GM18870 (cell line): Measurements from ENCODE around the gene HDAC5.
A peak's percentile ranks its signal among the peaks of the same experiment; 100 is the strongest.
"Not testable (repeated sequence)": the region's sequence is repeated elsewhere in the genome, so short reads cannot be mapped to it uniquely, and the experiment has no call there.

ENCODE experiments used
- ATAC-seq: cut with Tn5 transposase; IDR thresholded peaks from one replicate; pipeline ENCODE4 v1.9.1; 2021; ENCODE audit warnings: moderate library complexity; ENCODE audit not compliant: unreplicated experiment

The HDAC5 gene

DNA sequence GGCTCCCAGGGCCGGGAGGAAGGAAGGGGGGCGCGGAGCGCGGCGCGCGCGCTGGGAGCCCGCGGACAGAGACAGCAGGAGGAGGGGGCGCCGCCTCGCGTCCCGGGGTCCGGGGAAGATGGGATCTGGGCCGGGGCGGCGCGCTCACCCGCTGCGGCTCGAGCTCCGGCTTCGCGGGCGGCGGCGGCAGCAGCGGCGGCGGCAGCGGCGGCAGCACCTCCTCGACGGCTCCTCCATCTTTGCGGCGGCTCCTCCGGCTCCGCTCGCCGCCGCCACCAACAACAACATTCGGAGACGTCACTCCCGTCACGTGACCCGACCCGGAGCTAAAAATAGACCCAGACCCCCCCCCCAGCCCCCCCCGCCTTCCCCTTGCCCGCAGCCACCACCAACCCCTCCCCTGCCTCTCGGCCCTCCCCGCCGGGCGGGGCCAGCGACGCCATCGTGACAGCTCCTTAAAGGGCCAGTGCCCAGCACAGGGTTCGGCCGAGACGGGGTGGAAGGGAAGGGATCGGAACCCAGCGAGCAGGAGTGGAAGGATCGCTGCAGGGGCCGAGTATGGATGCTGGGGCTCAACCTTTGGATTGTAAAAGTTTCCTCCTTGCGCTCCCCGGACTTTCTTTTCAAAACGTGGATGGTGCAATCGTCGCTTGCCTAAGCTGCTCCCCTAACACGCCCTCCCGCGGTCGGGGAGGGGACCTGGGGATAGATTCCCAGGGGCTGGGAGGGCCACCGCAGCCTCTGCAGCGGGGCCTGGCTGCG, at the start of gene HDAC5:
TSS of gene HDAC5 (minus strand) at position 286 of the 762 bp plus-strand sequence. CDS start 6,126 bp downstream, outside the sequence.
- peak; percentile 84 for ATAC-seq

DNA sequence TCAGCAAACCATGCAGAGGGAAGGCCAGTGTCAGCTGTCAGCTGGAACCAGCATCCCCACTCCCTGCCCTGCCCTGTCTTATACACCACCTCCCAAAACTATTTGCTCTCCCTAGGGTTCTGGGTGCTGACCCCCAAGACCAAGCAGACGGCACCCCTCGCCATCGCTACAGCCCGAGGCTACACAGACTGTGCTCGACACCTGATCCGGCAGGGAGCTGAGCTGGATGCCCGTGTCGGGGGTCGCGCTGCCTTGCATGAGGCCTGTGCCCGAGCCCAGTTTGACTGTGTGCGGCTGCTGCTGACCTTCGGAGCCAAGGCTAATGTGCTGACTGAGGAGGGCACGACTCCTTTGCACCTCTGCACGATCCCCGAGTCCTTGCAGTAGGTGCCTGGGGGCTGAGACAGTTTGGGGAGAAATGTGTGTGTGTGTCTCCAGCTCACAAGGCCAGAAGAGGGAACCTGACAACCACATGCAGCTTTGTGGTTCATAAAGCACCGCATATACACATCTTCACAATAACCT, 48.6 kb upstream of the HDAC5 start:
- no peak for ATAC-seq

DNA sequence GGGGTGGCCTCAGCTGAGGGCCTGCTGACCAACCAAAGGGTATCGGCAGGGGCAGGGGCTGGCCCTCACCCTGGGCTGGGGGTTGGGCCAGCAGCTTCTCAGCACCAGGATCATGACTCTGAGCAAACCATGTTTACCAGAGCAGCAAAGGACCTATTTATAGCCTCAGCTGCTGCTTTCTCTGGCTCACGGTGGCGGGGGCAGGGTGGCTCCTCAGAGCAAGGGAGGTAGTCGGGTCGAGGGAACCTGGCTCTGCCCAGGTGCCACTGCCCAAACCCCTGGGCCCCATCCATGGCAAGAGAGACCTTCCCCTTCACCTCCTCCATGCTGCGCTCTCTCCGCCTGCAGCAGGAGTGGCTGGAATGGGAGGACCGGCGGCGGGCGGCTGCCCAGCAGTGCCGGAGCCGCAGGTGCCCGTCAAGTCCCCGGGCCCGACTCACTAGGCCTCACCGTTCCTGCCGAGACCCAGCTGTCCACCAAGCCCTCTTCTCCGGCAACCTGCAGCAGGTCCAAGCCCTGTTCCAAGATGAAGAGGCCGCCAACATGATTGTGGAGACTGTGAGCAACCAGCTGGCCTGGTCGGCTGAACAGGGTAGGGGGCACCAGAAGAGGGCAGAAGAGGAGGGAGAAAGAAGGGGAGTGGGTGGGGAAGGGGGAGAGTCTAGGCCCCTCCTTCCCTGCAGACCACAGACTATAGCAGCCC, 47.2 kb upstream of the HDAC5 start, which contains the start of gene ASB16:
TSS of gene ASB16 (plus strand) at position 206 of the 703 bp plus-strand sequence. CDS start at position 292, 86 bp downstream.
- ATAC-seq: no peak

DNA sequence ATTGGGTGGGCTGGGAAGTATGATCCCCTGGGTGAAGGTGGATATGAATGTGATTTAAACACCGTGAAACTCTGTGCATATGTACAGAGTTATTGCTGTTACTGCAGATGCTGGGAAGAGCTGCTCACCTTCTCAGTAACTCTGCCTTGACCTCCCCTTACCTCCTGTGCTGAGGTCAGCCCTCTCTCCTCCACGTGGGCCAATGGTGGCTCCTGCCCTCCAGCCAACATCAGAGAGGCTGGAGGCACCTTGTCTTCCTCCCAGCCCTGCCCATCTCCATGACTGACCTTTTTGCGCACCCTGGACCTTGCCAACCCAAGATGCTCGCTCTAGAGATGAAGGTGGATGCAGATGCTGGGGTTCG, 46.7 kb upstream of the HDAC5 start:
- no peak for ATAC-seq

- ATAC-seq: no peak
These were observed 43.9 kb upstream of the HDAC5 start for GRCh38 chr17:44167181-44167861.

- no peak for ATAC-seq
These were observed 41.0 kb upstream of the HDAC5 start for GRCh38 chr17:44164476-44164875.

GRCh38 chr17:44159519-44160210, 36.2 kb upstream of the HDAC5 start:
- no peak for ATAC-seq

GRCh38 chr17:44155488-44155887, 32.0 kb upstream of the HDAC5 start:
- no peak for ATAC-seq

DNA sequence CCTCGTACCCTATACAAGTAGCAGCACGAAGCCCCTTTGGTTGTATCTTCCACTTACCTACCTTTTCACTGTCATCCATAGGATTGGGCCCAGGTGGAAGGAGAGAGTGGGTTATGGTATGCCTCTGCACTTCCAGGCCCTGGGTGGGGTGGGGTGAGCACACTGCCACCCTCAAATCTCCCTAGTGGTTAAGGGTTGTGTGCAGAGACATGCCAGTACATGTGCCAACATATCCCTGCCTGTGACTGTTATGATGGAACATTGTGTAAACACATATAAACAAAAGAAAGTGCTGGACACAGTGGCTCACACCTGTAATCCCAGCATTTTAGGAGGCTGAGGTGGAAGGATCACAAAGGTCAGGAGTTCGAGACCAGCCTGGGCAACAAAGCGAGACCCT, 29.4 kb upstream of the HDAC5 start:
- ATAC-seq: no peak

- ATAC-seq: no peak
These were observed 26.4 kb upstream of the HDAC5 start for GRCh38 chr17:44149750-44150329.

DNA sequence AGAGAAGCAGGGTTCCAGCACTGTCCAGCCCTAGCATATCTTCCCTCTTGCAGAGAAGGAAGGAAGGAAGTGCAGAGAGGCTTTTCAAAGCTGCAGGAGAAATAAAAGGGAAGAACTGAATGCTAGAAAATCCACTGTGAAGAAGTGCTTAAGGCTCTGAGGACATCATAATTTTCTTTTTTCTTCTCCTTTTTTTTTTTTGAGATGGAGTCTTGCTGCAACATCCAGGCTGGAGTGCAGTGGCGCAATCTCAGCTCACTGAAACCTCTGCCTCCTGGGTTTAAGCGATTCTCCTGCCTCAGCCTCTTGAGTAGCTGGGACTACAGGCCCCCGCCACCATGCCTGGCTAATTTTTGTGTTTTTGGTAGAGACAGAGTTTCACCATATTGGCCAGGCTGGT, 25.6 kb upstream of the HDAC5 start:
- not testable (repeated sequence) for ATAC-seq

- ATAC-seq: no peak
These were observed 24.4 kb upstream of the HDAC5 start for GRCh38 chr17:44147812-44148211.

- no peak for ATAC-seq
These were observed 23.2 kb upstream of the HDAC5 start for GRCh38 chr17:44146375-44147346.

DNA sequence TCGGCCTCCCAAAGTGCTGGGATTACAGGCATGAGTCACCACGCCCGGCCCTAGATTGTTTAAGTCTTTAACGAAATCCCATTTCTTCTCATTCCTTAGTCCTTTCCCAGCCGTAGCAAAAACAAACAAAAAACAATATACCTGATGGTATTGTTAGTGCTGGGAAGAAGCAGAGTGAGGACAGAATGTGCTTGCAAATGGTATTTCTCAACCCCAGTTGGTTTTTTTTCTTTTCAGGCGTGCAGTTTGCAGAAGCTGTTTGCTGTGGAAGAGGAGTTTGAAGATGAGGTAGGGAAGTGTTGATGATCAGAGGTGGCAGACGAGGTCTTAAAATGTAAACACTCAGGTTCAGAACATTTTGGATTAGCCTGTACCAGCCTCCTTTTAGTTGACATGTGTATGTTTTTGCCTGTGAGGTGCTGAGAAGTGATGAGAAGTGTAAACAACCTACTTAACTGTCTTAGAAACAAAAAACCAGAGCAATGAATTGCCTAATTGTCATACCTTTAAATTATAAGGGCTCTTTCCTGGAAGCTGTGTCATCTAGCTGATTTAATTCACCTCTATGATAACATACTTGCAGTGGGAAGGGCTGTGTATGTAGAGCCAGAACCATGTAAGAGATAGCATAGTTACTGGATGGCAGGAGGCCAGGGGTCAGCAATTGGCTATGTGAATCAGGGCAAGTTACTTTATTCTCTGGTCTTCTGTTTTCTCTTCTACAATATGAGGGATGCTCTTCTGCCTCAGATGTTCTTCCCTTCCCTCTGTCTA, 21.7 kb upstream of the HDAC5 start:
- ATAC-seq: no peak

DNA sequence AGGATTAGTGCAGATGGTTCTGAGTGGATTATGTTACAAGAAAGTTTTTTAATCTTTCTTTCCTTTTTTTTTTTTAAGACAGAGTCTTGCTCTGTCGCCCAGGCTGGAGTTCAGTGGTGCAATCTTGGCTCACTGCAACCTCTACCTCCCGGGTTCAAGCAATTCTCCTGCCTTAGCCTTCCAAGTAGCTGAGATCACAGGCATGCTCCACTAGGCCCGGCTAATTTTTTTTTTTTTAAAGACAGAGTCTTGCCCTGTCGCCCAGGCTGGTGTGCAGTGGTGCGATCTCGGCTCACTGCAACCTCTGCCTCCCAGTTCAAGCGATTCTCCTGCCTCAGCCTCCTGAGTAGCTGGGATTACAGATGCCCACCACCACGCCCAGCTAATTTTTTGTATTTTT, 20.5 kb upstream of the HDAC5 start:
- not testable (repeated sequence) for ATAC-seq

DNA sequence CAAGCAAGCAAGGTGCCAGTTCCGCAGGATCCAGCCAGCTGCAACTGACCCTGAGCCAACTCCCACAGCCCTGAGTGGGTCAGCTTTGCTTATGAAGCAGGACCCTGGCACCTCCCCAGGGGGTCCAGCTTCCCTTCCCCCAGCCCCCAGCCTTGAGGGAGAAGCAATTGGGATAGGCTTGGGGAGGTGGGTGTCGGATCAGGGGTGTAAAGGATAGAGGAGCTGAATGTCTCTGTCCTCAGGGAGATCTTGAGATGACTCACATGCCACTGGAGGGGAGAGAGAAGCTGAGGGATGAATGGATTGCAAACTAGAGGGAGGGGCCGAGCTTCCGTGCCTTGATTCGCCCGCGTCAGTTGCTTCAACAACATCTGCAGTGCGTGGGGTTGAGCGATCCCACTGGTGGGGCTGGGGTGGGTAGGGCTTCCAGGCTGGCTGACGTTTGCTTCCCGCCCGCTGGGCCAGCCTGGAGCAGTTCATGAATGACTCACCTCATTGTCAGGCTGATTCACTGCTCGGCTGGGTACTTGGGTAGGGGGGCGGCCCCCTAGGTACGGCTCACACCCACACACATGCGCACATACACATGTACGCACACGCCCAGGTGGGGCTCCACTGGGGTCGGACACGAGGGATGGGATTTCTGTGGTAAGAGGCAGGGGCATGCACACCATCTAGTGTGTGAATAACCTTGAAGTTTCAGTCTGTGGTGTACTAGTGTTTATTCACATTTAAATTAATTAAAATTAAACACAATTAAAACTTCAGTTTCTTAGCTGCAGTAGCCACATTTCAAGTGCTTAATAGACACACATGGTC, 14.7 kb upstream of the HDAC5 start:
- no peak for ATAC-seq

DNA sequence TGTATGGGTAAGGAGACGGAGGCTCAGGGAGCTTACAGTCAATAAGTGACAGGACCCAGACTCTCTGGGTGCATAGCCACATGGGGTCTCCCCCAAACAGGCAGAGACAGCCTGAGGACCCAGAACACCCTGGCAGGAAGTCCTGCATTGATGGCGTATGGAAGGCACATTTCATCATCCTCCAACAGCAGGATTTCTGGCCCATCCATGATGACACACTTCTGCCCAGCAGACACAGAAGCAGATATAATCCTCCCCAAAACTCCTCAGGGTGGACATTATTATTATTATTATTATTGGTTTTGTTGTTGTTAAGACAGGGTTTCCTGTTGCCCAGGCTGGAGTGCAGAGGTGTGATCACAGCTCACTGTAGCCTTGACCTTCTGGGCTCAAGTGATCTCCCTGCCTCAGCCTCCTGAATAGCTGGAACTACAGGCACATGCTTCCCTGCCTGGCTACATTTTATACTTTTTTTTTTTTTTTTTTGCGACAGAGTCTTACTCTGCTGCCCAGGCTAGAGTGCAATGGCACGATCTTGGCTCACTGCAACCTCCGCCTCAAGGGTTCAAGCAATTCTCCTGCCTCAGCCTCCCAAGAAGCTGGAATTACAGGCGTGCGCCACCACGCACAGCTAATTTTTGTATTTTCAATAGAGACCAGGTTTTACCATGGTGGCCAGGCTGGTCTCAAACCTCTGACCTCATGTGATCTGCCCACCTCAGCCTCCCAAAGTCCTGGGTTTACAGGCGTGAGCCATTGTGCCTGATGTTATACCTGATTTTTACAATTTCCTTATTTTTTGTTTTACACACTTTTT, 11.5 kb upstream of the HDAC5 start:
- ATAC-seq: no peak
